SK-N-SH (cell line): Measurements from ENCODE around the gene AEBP2.

Source experiments
- CHD2 ChIP-seq: fragments of 150-350 bp; IDR thresholded peaks from 2 replicates; pipeline ENCODE4 v1.6.1; 2018; ENCODE audit warnings: low read length; ENCODE audit not compliant: partially characterized antibody
- CTCF ChIP-seq: fragments of 200-600 bp; sonication (generic); IDR thresholded peaks from 2 replicates; pipeline ENCODE4 v1.6.1; 2017; ENCODE audit warnings: antibody characterized with exemption, mild to moderate bottlenecking, moderate library complexity
- EP300 ChIP-seq, 2 experiments: IDR thresholded peaks; 2 replicates each; pipeline versions ENCODE4 v1.4.0 to v1.6.1; 2012; ENCODE audit warnings: borderline replicate concordance in 1 of 2, low read depth in 1 of 2, low read length in 1 of 2
- EZH2phosphoT487 ChIP-seq: fragments of 200-600 bp; sonication (generic); IDR thresholded peaks from 2 replicates; pipeline ENCODE4 v1.6.1; 2017; ENCODE audit warnings: low read depth, mixed run types, mild to moderate bottlenecking, antibody characterized with exemption, moderate library complexity, borderline replicate concordance
- FOXJ3 ChIP-seq: sonication (generic); formaldehyde crosslinking; IDR thresholded peaks from 2 replicates; pipeline ENCODE4 v1.5.1; 2020; ENCODE audit warnings: mild to moderate bottlenecking, missing genetic modification reagents
- MEF2A ChIP-seq: IDR thresholded peaks from 2 replicates; pipeline ENCODE4 v1.4.0; 2012; ENCODE audit warnings: low read depth, borderline replicate concordance
- POLR2AphosphoS5 ChIP-seq: IDR thresholded peaks from 2 replicates; pipeline ENCODE4 v1.6.1; 2012; ENCODE audit warnings: low read depth, low read length
- RCOR1 ChIP-seq: fragments of 150-350 bp; IDR thresholded peaks from 2 replicates; pipeline ENCODE4 v1.6.1; 2017; ENCODE audit warnings: antibody characterized with exemption, low read length
- REST ChIP-seq: IDR thresholded peaks from 2 replicates; pipeline ENCODE4 v1.6.1; 2012; ENCODE audit warnings: mild to moderate bottlenecking, low read depth, low read length, moderate library complexity
- RFX5 ChIP-seq: IDR thresholded peaks from 2 replicates; pipeline ENCODE4 v1.6.1; 2012; ENCODE audit warnings: mild to moderate bottlenecking, improper control_type of control experiment, low read length
- RXRA ChIP-seq: IDR thresholded peaks from 2 replicates; pipeline ENCODE4 v1.4.0; 2012; ENCODE audit warnings: low read depth, mild to moderate bottlenecking, borderline replicate concordance
- SIN3A ChIP-seq: IDR thresholded peaks from 2 replicates; pipeline ENCODE4 v1.6.1; 2012; ENCODE audit warnings: low read depth, mild to moderate bottlenecking, low read length, moderate library complexity, borderline replicate concordance
- TCF12 ChIP-seq: IDR thresholded peaks from 2 replicates; pipeline ENCODE4 v1.4.0; 2012
- TF ChIP-seq, protein P1 (sequence below): IDR thresholded peaks from 2 replicates; pipeline ENCODE4 v1.4.0; 2012; ENCODE audit warnings: low read depth, borderline replicate concordance

DNA sequence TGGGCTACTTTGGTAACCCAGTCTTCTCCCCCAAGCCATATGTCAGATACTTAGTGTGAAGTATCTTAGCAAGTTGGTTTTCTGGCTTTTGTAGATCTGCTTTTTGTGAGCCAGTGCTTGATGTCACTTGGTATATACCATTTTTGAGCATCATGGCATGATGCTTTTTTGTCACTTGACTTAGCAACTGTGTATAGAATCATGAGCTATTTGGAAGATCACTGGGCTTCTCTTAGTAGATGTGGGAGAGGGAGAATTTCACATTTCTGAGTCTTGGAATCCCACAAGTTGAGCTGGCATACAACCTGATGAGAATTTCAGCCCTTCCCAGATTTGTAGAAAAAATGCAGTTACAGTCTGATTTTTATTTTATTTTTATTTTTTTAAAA lies 24.9 kb downstream of the AEBP2 start:
- TF ChIP-seq REST (no peak), SIN3A (no peak), POLR2AphosphoS5 (no peak), RXRA (no peak), CTCF (no peak), EZH2phosphoT487 (no peak), TCF12 (no peak), CHD2 (no peak), MEF2A (no peak), FOXJ3 (CRISPR knock-in tag) (no peak), RCOR1 (no peak), EP300 (IDR thresholded peaks at IDR 0.05; ENCODE audit: borderline replicate concordance in 1 of 2, low read depth in 1 of 2, low read length in 1 of 2) (no peak), RFX5 (no peak)
- TF ChIP-seq, protein P1, sequence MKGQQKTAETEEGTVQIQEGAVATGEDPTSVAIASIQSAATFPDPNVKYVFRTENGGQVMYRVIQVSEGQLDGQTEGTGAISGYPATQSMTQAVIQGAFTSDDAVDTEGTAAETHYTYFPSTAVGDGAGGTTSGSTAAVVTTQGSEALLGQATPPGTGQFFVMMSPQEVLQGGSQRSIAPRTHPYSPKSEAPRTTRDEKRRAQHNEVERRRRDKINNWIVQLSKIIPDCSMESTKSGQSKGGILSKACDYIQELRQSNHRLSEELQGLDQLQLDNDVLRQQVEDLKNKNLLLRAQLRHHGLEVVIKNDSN, result no peak
